GM12878 (cell line): Measurements from ENCODE around the gene CSTPP1.
"Not testable (repeated sequence)": the region's sequence is repeated elsewhere in the genome, so short reads cannot be mapped to it uniquely, and the experiment has no call there.

ENCODE experiments used
- CTCF ChIP-seq, 3 experiments: IDR thresholded peaks in 2 of 3; conservative IDR thresholded peaks in 1 of 3; 2 replicates each; pipeline ENCODE4 v1.5.1; 2011; ENCODE audit warnings: low read depth in 3 of 3, low read length in 3 of 3, mild to moderate bottlenecking in 3 of 3, control low read depth in 2 of 3, moderate library complexity in 2 of 3, inconsistent platforms in 1 of 3, mixed read lengths in 1 of 3; ENCODE audit not compliant: control insufficient read depth in 2 of 3, insufficient read depth in 1 of 3; ENCODE audit errors: extremely low read depth in 1 of 3
- EP300 ChIP-seq, 2 experiments: fragments of 150-350 bp in 1 of 2; IDR thresholded peaks; 2 replicates each; pipeline ENCODE4 v1.6.1; 2011 to 2012; ENCODE audit warnings: low read depth in 2 of 2, low read length in 2 of 2, borderline replicate concordance in 1 of 2, improper control_type of control experiment in 1 of 2, inconsistent platforms in 1 of 2; ENCODE audit not compliant: control insufficient read depth in 1 of 2
- EZH2 ChIP-seq: IDR thresholded peaks from 2 replicates; pipeline ENCODE4 v1.6.1; 2012; ENCODE audit warnings: low read depth, mild to moderate bottlenecking, control low read depth, inconsistent platforms, low read length, borderline replicate concordance; ENCODE audit not compliant: control insufficient read depth
- NFYB ChIP-seq: IDR thresholded peaks from 2 replicates; pipeline ENCODE4 v1.6.1; 2011; ENCODE audit warnings: low read depth, mild to moderate bottlenecking, low read length, improper control_type of control experiment, moderate library complexity; ENCODE audit not compliant: insufficient read depth
- POLR2A ChIP-seq: IDR thresholded peaks from 2 replicates; pipeline ENCODE4 v1.6.1; 2011; ENCODE audit warnings: low read depth, mild to moderate bottlenecking, low read length
- RCOR1 ChIP-seq: conservative IDR thresholded peaks from 2 replicates; pipeline ENCODE4 v1.6.1; 2012; ENCODE audit warnings: low read depth, low read length, improper control_type of control experiment
- SRF ChIP-seq, 2 experiments: IDR thresholded peaks; 2 replicates each; pipeline ENCODE4 v1.6.1; 2011; ENCODE audit warnings: low read depth in 2 of 2, low read length in 2 of 2, mild to moderate bottlenecking in 1 of 2, moderate library complexity in 1 of 2
- TF ChIP-seq, protein P1 (sequence below): IDR thresholded peaks from 2 replicates; pipeline ENCODE4 v1.6.1; 2012; ENCODE audit warnings: mild to moderate bottlenecking, low read depth, low read length

GRCh38 chr11:47096871-47097270, 160.3 kb downstream of the CSTPP1 start:
- not testable (repeated sequence) for TF ChIP-seq EP300 (IDR thresholded peaks at IDR 0.05; ENCODE audit: borderline replicate concordance in 1 of 2, control insufficient read depth in 1 of 2, low read depth in 2 of 2, low read length in 2 of 2); SRF (IDR thresholded peaks at IDR 0.05; ENCODE audit: low read depth in 2 of 2, low read length in 2 of 2); NFYB; POLR2A; CTCF (IDR thresholded peaks at IDR 0.05 in 2 of 3, conservative IDR thresholded peaks at IDR 0.05 in 1 of 3; ENCODE audit: control insufficient read depth in 2 of 3, extremely low read depth in 1 of 3, insufficient read depth in 1 of 3, low read depth in 3 of 3, low read length in 3 of 3); EZH2; RCOR1
- TF ChIP-seq, protein P1, sequence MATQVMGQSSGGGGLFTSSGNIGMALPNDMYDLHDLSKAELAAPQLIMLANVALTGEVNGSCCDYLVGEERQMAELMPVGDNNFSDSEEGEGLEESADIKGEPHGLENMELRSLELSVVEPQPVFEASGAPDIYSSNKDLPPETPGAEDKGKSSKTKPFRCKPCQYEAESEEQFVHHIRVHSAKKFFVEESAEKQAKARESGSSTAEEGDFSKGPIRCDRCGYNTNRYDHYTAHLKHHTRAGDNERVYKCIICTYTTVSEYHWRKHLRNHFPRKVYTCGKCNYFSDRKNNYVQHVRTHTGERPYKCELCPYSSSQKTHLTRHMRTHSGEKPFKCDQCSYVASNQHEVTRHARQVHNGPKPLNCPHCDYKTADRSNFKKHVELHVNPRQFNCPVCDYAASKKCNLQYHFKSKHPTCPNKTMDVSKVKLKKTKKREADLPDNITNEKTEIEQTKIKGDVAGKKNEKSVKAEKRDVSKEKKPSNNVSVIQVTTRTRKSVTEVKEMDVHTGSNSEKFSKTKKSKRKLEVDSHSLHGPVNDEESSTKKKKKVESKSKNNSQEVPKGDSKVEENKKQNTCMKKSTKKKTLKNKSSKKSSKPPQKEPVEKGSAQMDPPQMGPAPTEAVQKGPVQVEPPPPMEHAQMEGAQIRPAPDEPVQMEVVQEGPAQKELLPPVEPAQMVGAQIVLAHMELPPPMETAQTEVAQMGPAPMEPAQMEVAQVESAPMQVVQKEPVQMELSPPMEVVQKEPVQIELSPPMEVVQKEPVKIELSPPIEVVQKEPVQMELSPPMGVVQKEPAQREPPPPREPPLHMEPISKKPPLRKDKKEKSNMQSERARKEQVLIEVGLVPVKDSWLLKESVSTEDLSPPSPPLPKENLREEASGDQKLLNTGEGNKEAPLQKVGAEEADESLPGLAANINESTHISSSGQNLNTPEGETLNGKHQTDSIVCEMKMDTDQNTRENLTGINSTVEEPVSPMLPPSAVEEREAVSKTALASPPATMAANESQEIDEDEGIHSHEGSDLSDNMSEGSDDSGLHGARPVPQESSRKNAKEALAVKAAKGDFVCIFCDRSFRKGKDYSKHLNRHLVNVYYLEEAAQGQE, result not testable (repeated sequence)
